Transverse colon (tissue), 4 donors: ENCODE measurements around the gene SMIM28. TPM values are rescaled to one million over a fixed set of nuclear protein-coding genes. Genes with fewer than 3 reads are reported as not detected.
"Not testable (repeated sequence)": the region's sequence is repeated elsewhere in the genome, so short reads cannot be mapped to it uniquely, and the experiment has no call there.

Experiments used
- DNase-seq: peaks from one replicate; pipeline ENCODE4 v3.0.0-alpha.2; 2019
- H3K27ac ChIP-seq, 4 donors: fragments of 200-600 bp; sonication (generic); 2 replicates each; pipeline ENCODE4 v1.5.1; 2016 to 2018; ENCODE audit warnings: inconsistent platforms in 4 of 4
- H3K27me3 ChIP-seq: fragments of 200-600 bp; sonication (generic); 2 replicates; pipeline ENCODE4 v1.5.1; 2017; ENCODE audit warnings: inconsistent platforms
- H3K36me3 ChIP-seq, 4 donors: fragments of 200-600 bp; sonication (generic); 2 replicates each; pipeline ENCODE4 v1.5.1; 2017 to 2019; ENCODE audit warnings: inconsistent platforms in 4 of 4
- H3K4me1 ChIP-seq, 4 donors: fragments of 200-600 bp; sonication (generic); 2 replicates each; pipeline ENCODE4 v1.5.1; 2017 to 2020; ENCODE audit warnings: inconsistent platforms in 4 of 4
- H3K4me3 ChIP-seq, 4 donors: fragments of 200-600 bp; sonication (generic); 1 replicate in 1 of 4; 2 replicates in 3 of 4; pipeline versions ENCODE4 v1.5.1 to v1.6.1; 2017 to 2019; ENCODE audit warnings: inconsistent platforms in 4 of 4
- H3K9me3 ChIP-seq, 2 donors: fragments of 200-600 bp; sonication (generic); 2 replicates each; pipeline ENCODE4 v1.5.1; 2017 to 2019; ENCODE audit warnings: inconsistent platforms in 2 of 2
- EP300 ChIP-seq: sonication (generic); formaldehyde crosslinking; IDR thresholded peaks from one replicate; pipeline ENCODE4 v1.6.1; 2017; ENCODE audit warnings: antibody characterized with exemption, low read depth
- POLR2A ChIP-seq: fragments of 450-650 bp; IDR thresholded peaks from one replicate; pipeline ENCODE4 v1.6.1; 2016; ENCODE audit warnings: antibody characterized with exemption, mild to moderate bottlenecking, moderate library complexity
- POLR2AphosphoS5 ChIP-seq, 3 donors: sonication (generic); formaldehyde crosslinking; IDR thresholded peaks; one replicate each; pipeline ENCODE4 v1.6.1; 2016; ENCODE audit warnings: antibody characterized with exemption in 3 of 3
- WGBS, 2 donors: methylation state at CpG; one replicate each; pipeline ENCODE4 v1.1.5; 2018; ENCODE audit warnings: low coverage in 1 of 2; 5-methylcytosine and 5-hydroxymethylcytosine counted together
- in situ Hi-C, 4 donors: fragments of 200-750 bp; cut with MboI; loops; one replicate each; pipeline versions ENCODE4 v1.15.0 to v1.15.1; 2017; ENCODE audit warnings: low sequenced_read_pairs in 3 of 4, low pct_ligation_motif_present in 1 of 4, low pct_unique_long_range_greater_than_20kb in 1 of 4
- intact Hi-C: fragments of 100-400 bp; cut with DNase I; formaldehyde crosslinking; loops from one replicate; pipeline ENCODE4 v1.15.1; 2023; ENCODE audit warnings: low total_unique reads
- total RNA-seq, 4 donors: library from RNA; depleted of rRNA; stranded (reverse); fragments of >200 nt; gene quantifications; one replicate each; pipeline ENCODE4 v1.1.0, GENCODE V29; 2016
- TF ChIP-seq, protein P1 (sequence below), 5 experiments: fragments of 200-600 bp in 3 of 5; fragments of 450-650 bp in 2 of 5; sonication (generic) in 3 of 5; IDR thresholded peaks; 1 replicate in 2 of 5; 2 replicates in 3 of 5; pipeline ENCODE4 v1.5.1; 2016 to 2017; ENCODE audit warnings: antibody characterized with exemption in 5 of 5, inconsistent platforms in 3 of 5, mild to moderate bottlenecking in 2 of 5, moderate library complexity in 1 of 5

SMIM28 gene
- total RNA-seq, 4 donors from 2014 or later: 0.96 TPM; not detected in 3

DNA sequence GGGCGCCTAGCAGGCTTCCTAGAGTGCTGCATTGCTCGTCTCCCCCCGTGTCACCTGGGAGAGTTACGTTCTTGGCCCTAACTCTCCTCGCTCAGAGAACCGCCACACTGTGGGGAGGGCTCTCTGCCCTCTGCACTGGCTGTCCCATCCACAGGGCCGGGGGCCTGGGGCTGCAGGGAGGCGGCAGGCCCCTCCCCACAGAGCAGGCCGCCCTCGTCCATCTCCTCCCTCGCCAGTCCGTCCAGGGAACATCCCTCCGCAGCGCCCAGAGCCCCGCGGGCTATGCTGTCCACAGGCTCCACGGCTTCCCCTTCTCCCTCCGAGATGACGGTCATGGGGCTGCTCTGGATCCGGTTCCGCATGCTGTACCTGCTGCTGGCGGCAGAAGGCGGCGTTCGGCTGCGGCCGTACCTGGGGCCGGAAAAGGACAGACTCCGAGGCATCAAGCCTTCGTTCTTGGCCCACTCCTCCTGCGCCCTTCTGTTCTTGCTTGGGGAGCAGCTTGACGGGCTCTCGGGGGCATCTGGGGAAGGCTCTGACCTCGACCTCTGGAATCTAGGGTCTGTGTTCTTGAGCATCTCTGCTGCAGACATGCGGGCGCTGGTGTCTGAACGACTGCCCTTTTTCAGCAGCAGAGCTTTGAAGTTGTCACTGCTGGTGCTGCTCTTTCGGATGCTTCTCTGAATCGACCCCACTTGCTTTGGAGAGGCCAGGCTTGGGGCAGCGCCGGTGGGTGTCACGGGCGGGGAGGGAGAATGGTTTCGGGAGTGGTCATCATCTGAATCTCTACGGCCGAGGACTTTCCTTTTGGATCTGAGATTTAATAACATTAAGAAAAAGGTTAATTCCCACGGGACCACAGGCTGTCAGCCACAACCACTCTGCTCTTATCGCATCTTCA, 46.5 kb downstream of the SMIM28 start:
- Histone ChIP-seq H3K4me1 (peaks cover 0 to 14% (median 1%) of the 10 kb centered on the region in 4 donors), H3K27me3 (no peaks in the 10 kb centered on the region), H3K36me3 (peaks cover 0 to 7% (median 0%) of the 10 kb centered on the region in 4 donors), H3K4me3 (no peak overlapping the region), H3K9me3 (no peaks in the 10 kb centered on the region), H3K27ac (no peak overlapping the region)
- in situ Hi-C loops: loop anchor here in 3 of 4 donors (25.0 kb wide), 2 partner anchors 312 to 338 kb away; partner anchors contain the start of genes CCDC28A (in 2 of the 3) and PERP (in 2 of the 3)
- TF ChIP-seq POLR2A: no peak
- no peak for TF ChIP-seq POLR2AphosphoS5 (IDR thresholded peaks at IDR 0.05)
- TF ChIP-seq, protein P1, sequence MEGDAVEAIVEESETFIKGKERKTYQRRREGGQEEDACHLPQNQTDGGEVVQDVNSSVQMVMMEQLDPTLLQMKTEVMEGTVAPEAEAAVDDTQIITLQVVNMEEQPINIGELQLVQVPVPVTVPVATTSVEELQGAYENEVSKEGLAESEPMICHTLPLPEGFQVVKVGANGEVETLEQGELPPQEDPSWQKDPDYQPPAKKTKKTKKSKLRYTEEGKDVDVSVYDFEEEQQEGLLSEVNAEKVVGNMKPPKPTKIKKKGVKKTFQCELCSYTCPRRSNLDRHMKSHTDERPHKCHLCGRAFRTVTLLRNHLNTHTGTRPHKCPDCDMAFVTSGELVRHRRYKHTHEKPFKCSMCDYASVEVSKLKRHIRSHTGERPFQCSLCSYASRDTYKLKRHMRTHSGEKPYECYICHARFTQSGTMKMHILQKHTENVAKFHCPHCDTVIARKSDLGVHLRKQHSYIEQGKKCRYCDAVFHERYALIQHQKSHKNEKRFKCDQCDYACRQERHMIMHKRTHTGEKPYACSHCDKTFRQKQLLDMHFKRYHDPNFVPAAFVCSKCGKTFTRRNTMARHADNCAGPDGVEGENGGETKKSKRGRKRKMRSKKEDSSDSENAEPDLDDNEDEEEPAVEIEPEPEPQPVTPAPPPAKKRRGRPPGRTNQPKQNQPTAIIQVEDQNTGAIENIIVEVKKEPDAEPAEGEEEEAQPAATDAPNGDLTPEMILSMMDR (IDR thresholded peaks at IDR 0.05): no peak
- no peak for TF ChIP-seq EP300
- intact Hi-C loops: no loop called here
- DNase-seq: no peak
- WGBS, 2 donors: 94 to 100% methylated on average over 2 to 47 of the region's 48 CpGs

DNA sequence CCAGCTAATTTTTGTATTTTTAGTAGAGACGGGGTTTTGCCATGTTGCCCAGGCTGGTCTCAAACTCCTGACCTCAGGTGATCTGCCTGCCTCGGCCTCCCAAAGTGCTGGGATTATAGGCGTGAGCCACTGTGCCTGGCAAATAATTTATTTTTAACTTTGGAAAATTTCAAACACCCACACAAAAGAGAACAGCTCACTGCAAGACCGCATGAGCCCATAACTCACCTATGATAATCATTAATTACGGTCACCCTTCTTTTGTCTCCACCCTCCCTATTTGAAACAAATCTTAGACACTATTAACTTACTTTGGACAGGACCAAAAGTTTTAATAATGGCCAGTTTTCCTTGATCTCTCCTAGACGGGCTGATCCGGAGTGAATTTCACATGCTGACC, 47.6 kb downstream of the SMIM28 start:
- intact Hi-C loops (loop anchor here (5.0 kb wide), 1 partner anchor 167 kb away; no protein-coding TSS in a partner anchor), in situ Hi-C loops (loop anchor here in 2 of 4 donors (25.0 kb wide), 2 partner anchors 162 to 337 kb away; partner anchors contain the start of gene CCDC28A (in 2 of the 2))
- H3K4me3 ChIP-seq, H3K27ac ChIP-seq, H3K36me3 ChIP-seq, H3K27me3 ChIP-seq, DNase-seq, H3K9me3 ChIP-seq: not testable (repeated sequence)
- H3K4me1 ChIP-seq: peaks cover 0 to 23% (median 3%) of the 10 kb centered on the region in 4 donors
- 91 to 96% methylated on average over 4 to 7 of the region's 7 CpGs for WGBS, 2 donors

DNA sequence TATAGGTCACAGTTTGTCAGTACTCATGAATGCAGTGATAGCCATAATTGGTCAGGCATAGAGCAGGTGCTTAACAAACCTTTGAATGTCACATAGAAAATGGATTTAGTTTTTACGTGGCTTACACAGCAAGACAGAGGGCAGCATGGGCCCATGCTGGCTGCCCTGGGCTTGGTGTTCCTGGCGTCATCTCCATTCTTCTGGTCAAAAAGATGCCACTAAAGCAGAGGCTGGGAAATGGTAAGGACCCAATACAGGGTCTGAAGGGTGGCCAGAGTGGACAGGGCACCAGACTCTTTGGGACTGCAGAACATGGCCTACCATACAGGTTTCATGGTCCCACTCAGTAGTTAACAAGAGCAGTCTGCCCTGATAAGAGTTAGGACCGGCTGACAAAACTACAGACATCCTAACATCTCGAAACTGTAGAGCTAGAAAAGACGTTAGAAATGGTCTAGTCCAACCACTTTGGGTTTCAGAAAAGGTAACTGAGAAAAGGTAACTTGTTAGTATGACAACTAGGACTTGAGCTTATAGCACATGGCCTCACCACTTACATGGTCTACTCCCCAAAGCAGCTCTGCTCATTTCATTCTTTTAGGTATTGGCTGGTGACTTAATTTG, 48.9 kb downstream of the SMIM28 start:
- H3K27me3 ChIP-seq: no peaks in the 10 kb centered on the region
- DNase-seq: no peak
- TF ChIP-seq POLR2AphosphoS5 (IDR thresholded peaks at IDR 0.05): no peak
- TF ChIP-seq, protein P1 (IDR thresholded peaks at IDR 0.05): no peak
- no peak for TF ChIP-seq EP300
- no peak for TF ChIP-seq POLR2A
- WGBS, 2 donors: 68 to 83% methylated on average over 3 to 5 of the region's 5 CpGs
- peaks cover 0 to 23% (median 3%) of the 10 kb centered on the region in 4 donors for H3K4me1 ChIP-seq
- in situ Hi-C loops: loop anchor here in 2 of 4 donors (25.0 kb wide), 2 partner anchors 161 to 336 kb away; partner anchors contain the start of gene CCDC28A (in 2 of the 2)
- peaks cover 0 to 7% (median 0%) of the 10 kb centered on the region in 4 donors for H3K36me3 ChIP-seq
- H3K9me3 ChIP-seq: no peaks in the 10 kb centered on the region
- intact Hi-C loops: loop anchor here (5.0 kb wide), 1 partner anchor 166 kb away; no protein-coding TSS in a partner anchor
- no peak overlapping the region for H3K27ac ChIP-seq
- no peak overlapping the region for H3K4me3 ChIP-seq

- in situ Hi-C loops: loop anchor here in 2 of 4 donors (25.0 kb wide), 2 partner anchors 160 to 335 kb away; partner anchors contain the start of gene CCDC28A (in 2 of the 2)
- WGBS, 2 donors: 85 to 86% methylated on average over 8 of the region's 8 CpGs
- no peak for DNase-seq
- intact Hi-C loops: loop anchor here (5.0 kb wide), 1 partner anchor 165 kb away; no protein-coding TSS in a partner anchor
- no peak for TF ChIP-seq EP300
- TF ChIP-seq POLR2AphosphoS5 (IDR thresholded peaks at IDR 0.05): no peak
- no peak for TF ChIP-seq POLR2A
- TF ChIP-seq, protein P1 (IDR thresholded peaks at IDR 0.05): no peak
- Histone ChIP-seq H3K27ac (no peak overlapping the region), H3K27me3 (no peaks in the 10 kb centered on the region), H3K4me3 (no peak overlapping the region), H3K36me3 (peaks cover 0 to 7% (median 0%) of the 10 kb centered on the region in 4 donors), H3K9me3 (no peaks in the 10 kb centered on the region), H3K4me1 (peaks cover 0 to 23% (median 3%) of the 10 kb centered on the region in 4 donors)
Measured at GRCh38 chr6:138427701-138428100, 50.0 kb downstream of the SMIM28 start.
